ENCODE data around the gene RIN1.

DNA sequence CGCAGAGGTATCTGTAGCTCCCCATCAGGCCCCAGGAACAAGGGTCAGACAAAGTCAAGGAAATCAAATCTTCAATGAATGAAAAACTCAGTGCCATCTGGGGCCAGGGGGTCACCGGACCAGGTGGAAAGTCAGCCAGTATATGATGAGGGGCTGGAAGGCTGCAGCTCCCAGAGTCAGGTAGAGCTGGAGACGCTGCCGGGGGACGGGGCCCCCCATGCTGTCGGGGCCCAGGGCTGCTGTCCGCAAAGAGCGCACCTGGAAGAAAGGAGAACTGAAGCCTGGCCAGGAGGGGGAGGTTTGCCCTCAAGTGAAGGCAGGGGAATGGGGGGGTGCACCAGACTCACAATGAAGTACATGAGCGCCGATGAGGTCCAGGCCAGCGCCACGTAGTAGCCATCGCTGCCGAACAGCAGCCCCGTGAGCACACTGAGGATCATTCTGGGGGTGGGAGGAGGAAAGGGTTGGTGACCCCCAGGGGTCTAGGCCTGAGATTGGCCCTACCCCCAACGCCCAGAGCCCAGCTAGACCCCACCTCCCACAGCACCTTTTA, 51.6 kb downstream of the RIN1 start:
- TF ChIP-seq CTCF (IDR thresholded peaks at IDR 0.05; ENCODE audit: poor library complexity) (no peak), EZH2 (IDR thresholded peaks at IDR 0.05; ENCODE audit: borderline replicate concordance) (no peak), EZH2phosphoT487 (IDR thresholded peaks at IDR 0.05; ENCODE audit: low read depth, severe bottlenecking, unreplicated experiment) (no peak)

Measured in hepatocyte (in vitro differentiated cells).